ENCODE measurements around the gene CRBN. TPM values are rescaled to one million over a fixed set of nuclear protein-coding genes. Genes with fewer than 3 reads are reported as not detected.
A peak's percentile ranks its signal among the peaks of the same experiment; 100 is the strongest.

CRBN gene
- total and polyA plus RNA-seq, 9 of the 15 experiments (the other 6 are each of a cell fraction or from before 2014, with no cell fraction given): 40.8 to 331 (median 57.4) TPM

DNA sequence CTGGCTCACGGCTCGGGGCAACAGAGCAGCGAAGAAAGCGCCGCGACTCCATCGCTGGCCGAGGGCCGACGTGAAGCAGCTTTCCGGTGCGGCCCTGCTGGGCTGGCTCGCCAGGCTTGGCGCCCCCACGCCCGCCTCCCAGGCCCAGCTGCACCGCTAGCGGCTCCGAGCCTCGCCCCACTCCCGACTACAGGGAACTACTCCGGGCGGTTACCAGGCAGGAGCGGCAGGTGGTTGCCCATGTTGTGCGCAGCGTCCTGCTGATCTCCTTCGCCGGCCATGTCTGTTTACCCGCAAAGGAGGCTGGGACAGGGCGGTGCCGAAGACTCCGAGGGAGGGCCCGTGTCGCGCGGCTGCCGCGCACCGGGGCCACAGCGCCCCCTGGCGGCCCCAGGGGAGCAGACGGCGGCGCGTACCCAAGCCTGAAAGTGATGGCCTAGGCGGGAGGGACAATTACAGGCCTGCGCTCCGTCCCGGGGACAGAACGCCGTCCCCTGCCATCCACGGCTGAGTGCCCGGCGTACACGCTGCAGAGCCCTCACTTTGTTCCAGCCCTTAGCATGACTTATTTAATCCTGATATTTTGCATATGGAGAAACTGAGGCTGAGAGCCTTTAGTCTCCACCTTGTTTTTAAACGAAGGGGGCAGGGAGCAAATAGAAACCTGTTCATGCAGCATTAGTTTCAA is at the start of gene CRBN (continued):
- TF ChIP-seq, protein P1, sequence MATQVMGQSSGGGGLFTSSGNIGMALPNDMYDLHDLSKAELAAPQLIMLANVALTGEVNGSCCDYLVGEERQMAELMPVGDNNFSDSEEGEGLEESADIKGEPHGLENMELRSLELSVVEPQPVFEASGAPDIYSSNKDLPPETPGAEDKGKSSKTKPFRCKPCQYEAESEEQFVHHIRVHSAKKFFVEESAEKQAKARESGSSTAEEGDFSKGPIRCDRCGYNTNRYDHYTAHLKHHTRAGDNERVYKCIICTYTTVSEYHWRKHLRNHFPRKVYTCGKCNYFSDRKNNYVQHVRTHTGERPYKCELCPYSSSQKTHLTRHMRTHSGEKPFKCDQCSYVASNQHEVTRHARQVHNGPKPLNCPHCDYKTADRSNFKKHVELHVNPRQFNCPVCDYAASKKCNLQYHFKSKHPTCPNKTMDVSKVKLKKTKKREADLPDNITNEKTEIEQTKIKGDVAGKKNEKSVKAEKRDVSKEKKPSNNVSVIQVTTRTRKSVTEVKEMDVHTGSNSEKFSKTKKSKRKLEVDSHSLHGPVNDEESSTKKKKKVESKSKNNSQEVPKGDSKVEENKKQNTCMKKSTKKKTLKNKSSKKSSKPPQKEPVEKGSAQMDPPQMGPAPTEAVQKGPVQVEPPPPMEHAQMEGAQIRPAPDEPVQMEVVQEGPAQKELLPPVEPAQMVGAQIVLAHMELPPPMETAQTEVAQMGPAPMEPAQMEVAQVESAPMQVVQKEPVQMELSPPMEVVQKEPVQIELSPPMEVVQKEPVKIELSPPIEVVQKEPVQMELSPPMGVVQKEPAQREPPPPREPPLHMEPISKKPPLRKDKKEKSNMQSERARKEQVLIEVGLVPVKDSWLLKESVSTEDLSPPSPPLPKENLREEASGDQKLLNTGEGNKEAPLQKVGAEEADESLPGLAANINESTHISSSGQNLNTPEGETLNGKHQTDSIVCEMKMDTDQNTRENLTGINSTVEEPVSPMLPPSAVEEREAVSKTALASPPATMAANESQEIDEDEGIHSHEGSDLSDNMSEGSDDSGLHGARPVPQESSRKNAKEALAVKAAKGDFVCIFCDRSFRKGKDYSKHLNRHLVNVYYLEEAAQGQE (IDR thresholded peaks at IDR 0.05; ENCODE audit: borderline replicate concordance): peak; percentile 38; the same call in 1 of the 2 replicates
- TF ChIP-seq, protein P1 (CRISPR knock-in tag; IDR thresholded peaks at IDR 0.05; ENCODE audit: low read depth): no peak; the same call in 1 of the 2 replicates
- peak; percentile 75 for TF ChIP-seq FOXJ2 (tag; IDR thresholded peaks at IDR 0.05)
- TF ChIP-seq, protein P2, sequence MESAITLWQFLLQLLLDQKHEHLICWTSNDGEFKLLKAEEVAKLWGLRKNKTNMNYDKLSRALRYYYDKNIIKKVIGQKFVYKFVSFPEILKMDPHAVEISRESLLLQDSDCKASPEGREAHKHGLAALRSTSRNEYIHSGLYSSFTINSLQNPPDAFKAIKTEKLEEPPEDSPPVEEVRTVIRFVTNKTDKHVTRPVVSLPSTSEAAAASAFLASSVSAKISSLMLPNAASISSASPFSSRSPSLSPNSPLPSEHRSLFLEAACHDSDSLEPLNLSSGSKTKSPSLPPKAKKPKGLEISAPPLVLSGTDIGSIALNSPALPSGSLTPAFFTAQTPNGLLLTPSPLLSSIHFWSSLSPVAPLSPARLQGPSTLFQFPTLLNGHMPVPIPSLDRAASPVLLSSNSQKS (CRISPR knock-in tag; IDR thresholded peaks at IDR 0.05): no peak
- no peak for TF ChIP-seq ZNF384 (IDR thresholded peaks at IDR 0.05; ENCODE audit: low read depth, low read length)
- TF ChIP-seq, protein P3, sequence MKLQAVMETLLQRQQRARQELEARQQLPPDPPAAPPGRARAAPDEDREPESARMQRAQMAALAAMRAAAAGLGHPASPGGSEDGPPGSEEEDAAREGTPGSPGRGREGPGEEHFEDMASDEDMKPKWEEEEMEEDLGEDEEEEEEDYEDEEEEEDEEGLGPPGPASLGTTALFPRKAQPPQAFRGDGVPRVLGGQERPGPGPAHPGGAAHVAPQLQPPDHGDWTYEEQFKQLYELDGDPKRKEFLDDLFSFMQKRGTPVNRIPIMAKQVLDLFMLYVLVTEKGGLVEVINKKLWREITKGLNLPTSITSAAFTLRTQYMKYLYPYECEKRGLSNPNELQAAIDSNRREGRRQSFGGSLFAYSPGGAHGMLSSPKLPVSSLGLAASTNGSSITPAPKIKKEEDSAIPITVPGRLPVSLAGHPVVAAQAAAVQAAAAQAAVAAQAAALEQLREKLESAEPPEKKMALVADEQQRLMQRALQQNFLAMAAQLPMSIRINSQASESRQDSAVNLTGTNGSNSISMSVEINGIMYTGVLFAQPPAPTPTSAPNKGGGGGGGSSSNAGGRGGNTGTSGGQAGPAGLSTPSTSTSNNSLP (IDR thresholded peaks at IDR 0.05; ENCODE audit: borderline replicate concordance, low read depth, low read length): no peak
- peak; percentile 54; the same call in 1 of the 2 replicates for TF ChIP-seq E2F3 (CRISPR knock-in tag; IDR thresholded peaks at IDR 0.05)
- no peak for TF ChIP-seq MCM3 (IDR thresholded peaks at IDR 0.05)
- TF ChIP-seq ZNF184 (CRISPR knock-in tag; IDR thresholded peaks at IDR 0.05): no peak
- no peak for TF ChIP-seq ZEB2 (IDR thresholded peaks at IDR 0.05)
- TF ChIP-seq TRIM24 (IDR thresholded peaks at IDR 0.05): peak in 1 of 2 experiments; percentile 52; a peak in 1 of 4 replicates
- TF ChIP-seq, protein P4, sequence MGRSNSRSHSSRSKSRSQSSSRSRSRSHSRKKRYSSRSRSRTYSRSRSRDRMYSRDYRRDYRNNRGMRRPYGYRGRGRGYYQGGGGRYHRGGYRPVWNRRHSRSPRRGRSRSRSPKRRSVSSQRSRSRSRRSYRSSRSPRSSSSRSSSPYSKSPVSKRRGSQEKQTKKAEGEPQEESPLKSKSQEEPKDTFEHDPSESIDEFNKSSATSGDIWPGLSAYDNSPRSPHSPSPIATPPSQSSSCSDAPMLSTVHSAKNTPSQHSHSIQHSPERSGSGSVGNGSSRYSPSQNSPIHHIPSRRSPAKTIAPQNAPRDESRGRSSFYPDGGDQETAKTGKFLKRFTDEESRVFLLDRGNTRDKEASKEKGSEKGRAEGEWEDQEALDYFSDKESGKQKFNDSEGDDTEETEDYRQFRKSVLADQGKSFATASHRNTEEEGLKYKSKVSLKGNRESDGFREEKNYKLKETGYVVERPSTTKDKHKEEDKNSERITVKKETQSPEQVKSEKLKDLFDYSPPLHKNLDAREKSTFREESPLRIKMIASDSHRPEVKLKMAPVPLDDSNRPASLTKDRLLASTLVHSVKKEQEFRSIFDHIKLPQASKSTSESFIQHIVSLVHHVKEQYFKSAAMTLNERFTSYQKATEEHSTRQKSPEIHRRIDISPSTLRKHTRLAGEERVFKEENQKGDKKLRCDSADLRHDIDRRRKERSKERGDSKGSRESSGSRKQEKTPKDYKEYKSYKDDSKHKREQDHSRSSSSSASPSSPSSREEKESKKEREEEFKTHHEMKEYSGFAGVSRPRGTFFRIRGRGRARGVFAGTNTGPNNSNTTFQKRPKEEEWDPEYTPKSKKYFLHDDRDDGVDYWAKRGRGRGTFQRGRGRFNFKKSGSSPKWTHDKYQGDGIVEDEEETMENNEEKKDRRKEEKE (IDR thresholded peaks at IDR 0.05; ENCODE audit: borderline replicate concordance in 1 of 2, control insufficient read depth in 1 of 2, low read depth in 2 of 2, low read length in 1 of 2): 0 out of 4 replicates have a peak, but pooled peaks of 1 of the 2 experiments have one; percentile 38
- TF ChIP-seq FOS (IDR thresholded peaks at IDR 0.05; ENCODE audit: extremely low read depth, insufficient read length): no peak

Data from K562 (cell line).